HPDE6-E6E7 (cell line): ENCODE results near the gene FAM90A26.
"Not testable (repeated sequence)": the region's sequence is repeated elsewhere in the genome, so short reads cannot be mapped to it uniquely, and the experiment has no call there.

ENCODE experiments used
- DNase-seq: peaks from one replicate; pipeline ENCODE4 v3.0.0; 2011; ENCODE audit warnings: missing footprints; ENCODE audit errors: extremely low spot score

FAM90A26 gene

GRCh38 chr4:9169791-9170459 lies at the start of gene FAM90A26:
TSS of gene FAM90A26 (plus strand) at chr4:9170409. CDS start at chr4:9173173, 2,764 bp downstream.
- not testable (repeated sequence) for DNase-seq

- not testable (repeated sequence) for DNase-seq
Measured at GRCh38 chr4:9122711-9123110, 47.5 kb upstream of the FAM90A26 start.

GRCh38 chr4:9123572-9124007 lies 46.6 kb upstream of the FAM90A26 start:
- DNase-seq = not testable (repeated sequence)

GRCh38 chr4:9125601-9126161 lies 44.5 kb upstream of the FAM90A26 start:
- DNase-seq = not testable (repeated sequence)

GRCh38 chr4:9131420-9131819 lies 38.8 kb upstream of the FAM90A26 start:
- DNase-seq = not testable (repeated sequence)

GRCh38 chr4:9132849-9133248 lies 37.4 kb upstream of the FAM90A26 start:
- DNase-seq = not testable (repeated sequence)

GRCh38 chr4:9134011-9134410 lies 36.2 kb upstream of the FAM90A26 start:
- DNase-seq = not testable (repeated sequence)

- not testable (repeated sequence) for DNase-seq
Measured at GRCh38 chr4:9134556-9134955, 35.7 kb upstream of the FAM90A26 start.

GRCh38 chr4:9141050-9141449 lies 29.2 kb upstream of the FAM90A26 start:
- DNase-seq = not testable (repeated sequence)

GRCh38 chr4:9142786-9143185 lies 27.4 kb upstream of the FAM90A26 start:
- DNase-seq = not testable (repeated sequence)

GRCh38 chr4:9143421-9144080 lies 26.7 kb upstream of the FAM90A26 start:
- DNase-seq = no peak

GRCh38 chr4:9146967-9147366 lies 23.2 kb upstream of the FAM90A26 start:
- no peak for DNase-seq

GRCh38 chr4:9147368-9147767 lies 22.8 kb upstream of the FAM90A26 start:
- not testable (repeated sequence) for DNase-seq

- DNase-seq = not testable (repeated sequence)
Measured at GRCh38 chr4:9148611-9149409, 21.4 kb upstream of the FAM90A26 start.

GRCh38 chr4:9151809-9152179 lies 18.4 kb upstream of the FAM90A26 start:
- not testable (repeated sequence) for DNase-seq

GRCh38 chr4:9152180-9153007 lies 17.8 kb upstream of the FAM90A26 start:
- not testable (repeated sequence) for DNase-seq

- not testable (repeated sequence) for DNase-seq
Measured at GRCh38 chr4:9153008-9153570, 17.1 kb upstream of the FAM90A26 start.

- DNase-seq = not testable (repeated sequence)
Measured at GRCh38 chr4:9153571-9154157, 16.5 kb upstream of the FAM90A26 start.

GRCh38 chr4:9155101-9155886 lies 14.9 kb upstream of the FAM90A26 start:
- not testable (repeated sequence) for DNase-seq
